H1 (cell line): Measurements from ENCODE around the gene C1GALT1C1L. TPM values are rescaled to one million over a fixed set of nuclear protein-coding genes. Genes with fewer than 3 reads are reported as not detected.

Experiments
- CTCF ChIA-PET: fragments of 300-600 bp; sonication (Branson Sonifier 250); formaldehyde crosslinking; loops from one replicate; lab custom pipeline; 2021; ENCODE audit not compliant: partially characterized antibody; lab: Charles Lee
- POLR2A ChIA-PET: fragments of 300-600 bp; sonication (Branson Sonifier 250); formaldehyde crosslinking; loops from one replicate; lab custom pipeline; 2021; ENCODE audit warnings: inconsistent platforms; ENCODE audit not compliant: partially characterized antibody; lab: Charles Lee
- DNase-seq, 2 experiments: peaks; one replicate each; pipeline versions ENCODE4 v3.0.0 to v3.0.0-alpha.2; 2010 to 2022; ENCODE audit warnings: low spot score in 2 of 2, low read depth in 1 of 2, mixed read lengths in 1 of 2
- FAIRE-seq: peaks from 2 replicates; lab custom pipeline; 2011; peaks lifted over from hg19 to GRCh38; lab: Jason Lieb, UNC
- H2AFZ ChIP-seq: 2 replicates; pipeline ENCODE4 v1.8.1; 2012; ENCODE audit warnings: low read length, inconsistent platforms
- H2AK5ac ChIP-seq: 2 replicates; pipeline ENCODE4 v1.6.1; 2013; ENCODE audit warnings: low read depth, low read length
- H2BK120ac ChIP-seq: replicated peaks from 2 replicates; pipeline ENCODE3; 2013; ENCODE audit warnings: low read depth, low read length, inconsistent platforms
- H2BK12ac ChIP-seq: 2 replicates; pipeline ENCODE4 v1.6.1; 2013; ENCODE audit warnings: low read depth, low read length
- H2BK15ac ChIP-seq: 2 replicates; pipeline ENCODE4 v1.6.1; 2013; ENCODE audit warnings: low read length
- H2BK20ac ChIP-seq: 2 replicates; pipeline ENCODE4 v1.6.1; 2013; ENCODE audit warnings: low read length
- H2BK5ac ChIP-seq: 2 replicates; pipeline ENCODE4 v1.6.1; 2013; ENCODE audit warnings: low read depth, low read length
- H3K14ac ChIP-seq: 2 replicates; pipeline ENCODE4 v1.6.1; 2013; ENCODE audit warnings: inconsistent platforms; ENCODE audit not compliant: insufficient read length
- H3K18ac ChIP-seq: 2 replicates; pipeline ENCODE4 v1.6.1; 2013; ENCODE audit warnings: low read length; ENCODE audit errors: extremely low read depth
- H3K23ac ChIP-seq: 2 replicates; pipeline ENCODE4 v1.6.1; 2013; ENCODE audit warnings: inconsistent platforms; ENCODE audit not compliant: insufficient read length
- H3K23me2 ChIP-seq: 2 replicates; pipeline ENCODE4 v1.6.1; 2013; ENCODE audit warnings: low read depth, low read length
- H3K27ac ChIP-seq: 2 replicates; pipeline ENCODE4 v1.6.1; 2011; ENCODE audit warnings: low read depth, low read length, inconsistent platforms
- H3K27me3 ChIP-seq, 4 experiments: replicated peaks in 1 of 4; 1 replicate in 1 of 4; 2 replicates in 3 of 4; pipeline versions ENCODE4 v1.6.1 to v1.8.1; 2011 to 2013; ENCODE audit warnings: low read length in 3 of 4, mild to moderate bottlenecking in 3 of 4, inconsistent platforms in 2 of 4, mixed read lengths in 2 of 4, moderate library complexity in 1 of 4; ENCODE audit not compliant: control insufficient read depth in 3 of 4, insufficient read depth in 3 of 4; ENCODE audit errors: extremely low read depth in 1 of 4
- H3K36me3 ChIP-seq, 4 experiments: 2 replicates each; pipeline versions ENCODE4 v1.6.1 to v1.8.1; 2011 to 2013; ENCODE audit warnings: mild to moderate bottlenecking in 4 of 4, low read length in 3 of 4, moderate library complexity in 2 of 4, control low read depth in 1 of 4, inconsistent platforms in 1 of 4; ENCODE audit not compliant: insufficient read depth in 4 of 4, control insufficient read depth in 2 of 4
- H3K4ac ChIP-seq: replicated peaks from 2 replicates; pipeline ENCODE3; 2013; ENCODE audit warnings: low read length, low read depth, mixed read lengths, inconsistent platforms; ENCODE audit not compliant: insufficient read length
- H3K4me1 ChIP-seq, 4 experiments: replicated peaks in 1 of 4; 1 replicate in 1 of 4; 2 replicates in 3 of 4; pipeline versions ENCODE4 v1.6.1 to v1.8.1; 2011 to 2013; ENCODE audit warnings: low read length in 3 of 4, inconsistent platforms in 2 of 4, mixed read lengths in 1 of 4; ENCODE audit not compliant: insufficient read depth in 4 of 4, control insufficient read depth in 3 of 4
- H3K4me2 ChIP-seq, 2 experiments: 2 replicates each; pipeline versions ENCODE4 v1.6.1 to v1.8.1; 2011 to 2013; ENCODE audit warnings: low read depth in 2 of 2, low read length in 2 of 2, control low read depth in 1 of 2, inconsistent platforms in 1 of 2, mild to moderate bottlenecking in 1 of 2; ENCODE audit not compliant: insufficient read depth in 1 of 2
- H3K4me3 ChIP-seq, 4 experiments: fragments of 200-600, 300-600 bp in 1 of 4; sonication (generic), shearing (Covaris generic), sonication (Bioruptor Twin) in 1 of 4; 2 replicates each; pipeline versions ENCODE4 v1.5.1 to v1.8.1; 2011 to 2016; ENCODE audit warnings: low read length in 4 of 4, low read depth in 3 of 4, control low read depth in 2 of 4, inconsistent platforms in 2 of 4, mild to moderate bottlenecking in 2 of 4, mixed read lengths in 1 of 4, moderate library complexity in 1 of 4; ENCODE audit not compliant: insufficient read depth in 2 of 4; ENCODE audit errors: extremely low read depth in 1 of 4
- H3K56ac ChIP-seq: replicated peaks from 2 replicates; pipeline ENCODE3; 2013; ENCODE audit warnings: low read depth, mild to moderate bottlenecking, mixed read lengths, low read length, inconsistent platforms; ENCODE audit not compliant: insufficient read length
- H3K79me1 ChIP-seq: 2 replicates; pipeline ENCODE4 v1.6.1; 2013; ENCODE audit warnings: low read depth, low read length, control low read depth
- H3K79me2 ChIP-seq, 2 experiments: 2 replicates each; pipeline versions ENCODE4 v1.6.1 to v1.8.1; 2012 to 2013; ENCODE audit warnings: low read length in 2 of 2, mild to moderate bottlenecking in 2 of 2, inconsistent platforms in 1 of 2; ENCODE audit not compliant: insufficient read depth in 2 of 2, control insufficient read depth in 1 of 2
- H3K9ac ChIP-seq, 4 experiments: replicated peaks in 1 of 4; 1 replicate in 1 of 4; 2 replicates in 3 of 4; pipeline versions ENCODE4 v1.6.1 to v1.8.1; 2011 to 2013; ENCODE audit warnings: low read depth in 3 of 4, low read length in 3 of 4, control low read depth in 2 of 4, mild to moderate bottlenecking in 2 of 4, moderate library complexity in 2 of 4, inconsistent platforms in 1 of 4; ENCODE audit errors: extremely low read depth in 1 of 4
- H3K9me3 ChIP-seq, 2 experiments: 2 replicates each; pipeline versions ENCODE4 v1.6.1 to v1.8.1; 2012 to 2013; ENCODE audit warnings: mild to moderate bottlenecking in 2 of 2, moderate library complexity in 2 of 2, control low read depth in 1 of 2, inconsistent platforms in 1 of 2, low read depth in 1 of 2, low read length in 1 of 2, mixed read lengths in 1 of 2; ENCODE audit not compliant: insufficient read depth in 2 of 2
- H4K20me1 ChIP-seq, 2 experiments: replicated peaks in 1 of 2; 2 replicates each; pipeline versions ENCODE3 to v1.8.1; 2011 to 2013; ENCODE audit warnings: inconsistent platforms in 2 of 2, low read length in 2 of 2, mild to moderate bottlenecking in 1 of 2; ENCODE audit not compliant: insufficient read depth in 2 of 2, control insufficient read depth in 1 of 2
- H4K5ac ChIP-seq: 2 replicates; pipeline ENCODE4 v1.6.1; 2013; ENCODE audit warnings: low read length, low read depth, mixed read lengths, inconsistent platforms; ENCODE audit not compliant: insufficient read length
- H4K8ac ChIP-seq: 2 replicates; pipeline ENCODE4 v1.8.0; 2013; ENCODE audit warnings: mild to moderate bottlenecking, moderate library complexity, low read length, inconsistent platforms; ENCODE audit not compliant: insufficient read depth; ENCODE audit errors: extremely low read depth
- H4K91ac ChIP-seq: replicated peaks from 2 replicates; pipeline ENCODE3; 2013; ENCODE audit warnings: low read length, mixed read lengths, inconsistent platforms; ENCODE audit not compliant: insufficient read length
- RNF2 ChIP-seq: fragments of 200-900, 300-1000 bp; sonication (generic); IDR thresholded peaks from 2 replicates; pipeline ENCODE4 v1.7.1; 2016; ENCODE audit warnings: borderline replicate concordance, low read depth, mild to moderate bottlenecking, antibody characterized with exemption, low read length; ENCODE audit not compliant: poor library complexity, severe bottlenecking; ENCODE audit errors: missing control alignments
- SIRT6 ChIP-seq: IDR thresholded peaks from one replicate; pipeline ENCODE4 v1.7.1; 2012; ENCODE audit warnings: low read length, inconsistent platforms
- SUZ12 ChIP-seq: fragments of 200-600 bp; sonication (generic); IDR thresholded peaks from 2 replicates; pipeline ENCODE4 v1.6.1; 2012; ENCODE audit warnings: mild to moderate bottlenecking, inconsistent platforms, low read length, moderate library complexity, mixed read lengths
- WGBS, 2 experiments: shearing (Covaris generic) in 1 of 2; methylation state at CpG; one replicate each; pipeline versions ENCODE4 v1.1.6 to v1.1.7; 2013 to 2015; ENCODE audit warnings: low lambda C conversion rate in 2 of 2, mixed read lengths in 2 of 2, inconsistent platforms in 1 of 2, low coverage in 1 of 2, missing lambda C conversion rate in 1 of 2; ENCODE audit not compliant: insufficient replicate concordance in 2 of 2, insufficient coverage in 1 of 2, insufficient read length in 1 of 2; ENCODE audit errors: extremely low coverage in 1 of 2, missing lambda C conversion rate in 1 of 2; 5-methylcytosine and 5-hydroxymethylcytosine counted together
- polyA plus RNA-seq, 7 experiments: library from polyadenylated mRNA; depleted of rRNA in 3 of 7; stranded (reverse) in 5 of 7; unstranded in 2 of 7; fragments of >200 nt in 5 of 7; fragments of 200-250 nt in 2 of 7; gene quantifications; 1 replicate in 5 of 7; 2 replicates in 1 of 7; 4 replicates in 1 of 7; pipeline versions ENCODE4 v1.2.1 to v1.2.3, GENCODE V29; 2011 to 2013; ENCODE audit warnings: missing spikeins in 2 of 7, mixed read lengths in 2 of 7
- total RNA-seq: library from RNA; stranded (reverse); fragmentation: NEBNext Ultra II Directional; extraction: Animal tissue kit (Norgen Biotek cat#: 25700); gene quantifications from 2 replicates; pipeline ENCODE4 v1.2.1, GENCODE V29; 2021

The C1GALT1C1L gene
- total and polyA plus RNA-seq, 2 of the 8 experiments (the other 6 are each of a cell fraction or from before 2014, with no cell fraction given): 0.12 TPM; not detected in 1

DNA sequence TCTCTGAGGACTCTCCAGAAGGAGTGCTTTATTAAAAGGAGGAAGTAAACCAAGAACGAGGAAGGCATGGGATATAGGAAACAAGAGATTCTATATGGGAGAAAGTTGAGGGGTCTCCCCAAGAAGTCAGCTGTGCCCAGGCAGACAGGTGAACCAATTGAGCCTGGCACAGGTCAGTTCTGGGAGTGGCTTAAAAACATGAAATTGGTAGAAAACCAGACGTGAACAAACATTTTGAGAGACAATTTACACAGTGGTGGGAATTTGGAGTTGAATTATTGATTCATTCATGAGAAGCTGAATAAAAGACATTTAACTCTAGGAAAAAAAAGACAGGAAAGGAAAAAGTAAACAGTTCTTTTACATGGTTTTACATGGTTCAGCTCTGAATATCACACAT lies 22.7 kb downstream of the C1GALT1C1L start:
- H3K36me3 ChIP-seq: no peaks in the 10 kb centered on the region
- no peak overlapping the region for H2BK5ac ChIP-seq
- H4K20me1 ChIP-seq: no peaks in the 10 kb centered on the region
- H3K56ac ChIP-seq: no peak overlapping the region
- no peak for DNase-seq
- no peaks in the 10 kb centered on the region for H3K27me3 ChIP-seq
- no peaks in the 10 kb centered on the region for H3K4me1 ChIP-seq
- H4K5ac ChIP-seq: no peak overlapping the region
- H3K23me2 ChIP-seq: no peaks in the 10 kb centered on the region
- no peaks in the 10 kb centered on the region for H3K9me3 ChIP-seq
- H2BK15ac ChIP-seq: no peak overlapping the region
- no peak overlapping the region for H2BK20ac ChIP-seq
- H2AK5ac ChIP-seq: no peak overlapping the region
- H2BK12ac ChIP-seq: no peak overlapping the region
- no peak overlapping the region for H3K23ac ChIP-seq
- no peak overlapping the region for H3K4ac ChIP-seq
- no peak overlapping the region for H3K9ac ChIP-seq
- no peak overlapping the region for H4K91ac ChIP-seq
- H3K4me2 ChIP-seq: no peak overlapping the region
- no peak for FAIRE-seq
- CTCF ChIA-PET: no interaction called here
- no peak overlapping the region for H3K14ac ChIP-seq
- no peak overlapping the region for H3K18ac ChIP-seq
- no peak overlapping the region for H2BK120ac ChIP-seq
- H3K4me3 ChIP-seq: no peak overlapping the region
- no peak for TF ChIP-seq SIRT6
- no peak for TF ChIP-seq RNF2
- TF ChIP-seq SUZ12: no peak
- TF ChIP-seq, all 59 proteins: peak for 0
- Histone ChIP-seq H2AFZ (no peak overlapping the region), H3K79me1 (no peaks in the 10 kb centered on the region), H3K27ac (no peak overlapping the region), H4K8ac (no peak overlapping the region), H3K79me2 (no peaks in the 10 kb centered on the region)
- POLR2A ChIA-PET: no interaction called here
- WGBS, 2 experiments: 89% methylated on average over 2 of the region's 2 CpGs; no CpG with 5 or more reads in 1 of the 2 experiments
